ENCODE measurements around the gene ELF5.

Gene ELF5

DNA sequence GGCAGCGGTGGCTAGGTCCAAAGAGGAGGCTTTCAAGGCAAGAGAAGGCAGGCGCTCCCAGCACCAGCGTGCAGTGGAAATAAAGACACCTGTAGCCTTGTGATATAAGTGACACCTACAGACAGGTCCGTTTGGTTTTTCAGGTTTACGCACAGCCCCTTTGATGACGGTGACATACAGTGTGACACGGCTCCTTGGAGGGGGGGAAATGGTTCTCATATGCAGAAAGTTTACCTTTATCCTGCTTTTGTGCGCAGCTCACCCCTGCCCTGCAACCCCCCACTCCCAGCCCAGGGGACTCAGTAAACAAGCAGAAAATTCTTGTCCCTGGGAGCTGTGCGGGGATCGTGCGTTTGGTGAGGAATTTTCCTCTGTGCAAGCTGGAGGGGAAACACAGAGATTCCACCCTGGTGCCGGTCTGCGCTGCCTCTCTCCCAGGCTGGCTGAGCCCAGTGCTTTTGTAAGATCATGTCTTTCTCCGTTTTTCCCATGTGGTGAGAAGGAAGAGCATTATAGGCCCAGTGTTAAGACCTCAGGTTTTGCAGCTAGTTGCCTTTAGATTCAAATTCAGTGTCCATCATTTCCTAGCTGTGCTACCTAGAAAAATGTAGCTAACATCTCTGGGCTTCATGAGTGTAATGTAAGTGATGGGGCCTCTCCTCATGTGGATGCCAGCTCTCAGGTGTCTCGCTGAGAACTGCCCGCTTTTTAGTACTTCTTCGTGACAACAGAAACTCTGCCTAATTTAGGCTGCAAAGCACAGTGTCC, at the start of gene ELF5:
TSS of gene ELF5 (minus strand) at position 113 of the 768 bp plus-strand sequence. CDS start 8,045 bp downstream, outside the sequence.
- Mint-ChIP-seq H3K36me3 (no peaks in the 10 kb centered on the region), H3K27me3 (no peaks in the 10 kb centered on the region), H3K4me1 (no peaks in the 10 kb centered on the region), H3K9me3 (no peaks in the 10 kb centered on the region), H3K4me3 (no peak within 1 kb of the TSS), H3K27ac (no peak within 1 kb of the TSS)
- DNase-seq: no peak
- CTCF ChIA-PET: interaction anchor here (0.7 to 1.9 kb wide), 13 partner anchors 11 to 1675 kb away, joined by 3 to 8 read pairs (median 3); no protein-coding TSS in a partner anchor

DNA sequence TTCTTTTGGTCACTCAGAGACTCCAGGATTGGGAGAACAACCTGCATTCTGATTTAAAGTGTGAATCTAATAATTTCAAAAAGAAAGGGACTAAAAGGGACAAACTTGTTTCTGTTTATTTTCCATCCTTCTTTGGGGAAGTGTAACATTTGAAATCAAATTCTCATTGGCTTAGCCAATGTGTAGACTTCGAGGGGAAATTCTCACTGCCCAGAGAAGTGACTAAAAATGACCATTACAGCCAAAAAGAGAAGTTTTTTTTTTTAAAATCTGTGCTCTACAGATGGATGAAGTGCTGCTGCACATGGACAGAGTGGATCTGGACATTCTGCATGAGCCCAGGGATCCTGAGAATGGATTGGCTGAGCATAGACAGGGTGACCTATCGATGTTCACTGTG, 49.4 kb upstream of the ELF5 start:
- peaks cover 40% of the 10 kb centered on the region for H3K27me3 Mint-ChIP-seq
- no peak overlapping the region for H3K4me3 Mint-ChIP-seq
- CTCF ChIA-PET: interaction anchor here (0.6 to 1.2 kb wide), 2 partner anchors 297 to 321 kb away, joined by 3 read pairs; no protein-coding TSS in a partner anchor
- no peaks in the 10 kb centered on the region for H3K36me3 Mint-ChIP-seq
- DNase-seq: no peak
- no peaks in the 10 kb centered on the region for H3K9me3 Mint-ChIP-seq
- H3K27ac Mint-ChIP-seq: no peak overlapping the region
- H3K4me1 Mint-ChIP-seq: no peaks in the 10 kb centered on the region

DNA sequence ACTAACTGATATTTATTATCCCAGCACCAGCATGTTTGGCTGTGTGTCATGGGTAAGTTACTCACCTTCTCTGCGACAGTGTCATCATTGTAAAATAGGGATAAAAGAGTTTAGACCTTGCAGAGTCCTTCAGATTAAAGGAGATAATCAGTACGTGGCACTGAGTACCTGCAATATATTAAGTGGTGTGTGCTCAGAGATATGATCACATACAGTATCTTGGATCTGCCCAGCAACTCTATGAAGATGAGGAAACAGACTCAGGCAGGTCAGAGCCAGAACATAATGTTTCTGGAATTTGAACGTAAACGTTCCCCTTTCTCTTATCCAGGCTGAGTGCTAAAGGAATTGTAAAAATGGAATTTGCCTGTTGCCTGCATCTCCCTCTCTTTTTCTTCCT, 46.9 kb upstream of the ELF5 start:
- CTCF ChIA-PET: no interaction called here
- Mint-ChIP-seq H3K27me3 (peaks cover 36% of the 10 kb centered on the region), H3K27ac (no peak overlapping the region)

DNA sequence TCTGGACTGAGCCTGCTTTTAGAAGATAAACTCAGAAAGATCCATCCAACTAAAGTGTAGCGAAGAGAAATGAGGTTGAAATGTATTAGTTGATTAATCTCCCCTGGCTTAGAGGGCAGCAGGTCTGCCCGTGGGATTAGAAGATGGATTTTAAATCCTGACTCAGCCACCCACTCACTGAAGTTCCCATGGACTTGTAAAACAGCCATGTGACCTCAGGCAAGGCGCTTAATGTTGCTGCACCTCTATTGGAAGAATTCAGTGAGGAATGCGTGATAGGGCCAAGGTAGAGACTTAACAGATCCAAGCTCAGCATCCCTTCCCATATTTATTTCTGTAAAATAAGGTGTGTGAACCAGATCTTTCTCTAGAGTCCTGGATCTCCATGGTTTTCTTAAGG, 45.1 kb upstream of the ELF5 start:
- no peak overlapping the region for H3K27ac Mint-ChIP-seq
- DNase-seq: no peak
- no peaks in the 10 kb centered on the region for H3K9me3 Mint-ChIP-seq
- peaks cover 22% of the 10 kb centered on the region for H3K27me3 Mint-ChIP-seq
- no peak overlapping the region for H3K4me3 Mint-ChIP-seq
- CTCF ChIA-PET: interaction anchor here (1.0 kb wide), 1 partner anchor 46 kb away, joined by 3 read pairs; no protein-coding TSS in a partner anchor
- H3K36me3 Mint-ChIP-seq: no peaks in the 10 kb centered on the region
- no peaks in the 10 kb centered on the region for H3K4me1 Mint-ChIP-seq

More for the DNA sequence above, 46.9 kb upstream of the ELF5 start:
- Mint-ChIP-seq H3K9me3 (no peaks in the 10 kb centered on the region), H3K4me1 (no peaks in the 10 kb centered on the region), H3K36me3 (no peaks in the 10 kb centered on the region), H3K4me3 (no peak overlapping the region)
- no peak for DNase-seq

DNA sequence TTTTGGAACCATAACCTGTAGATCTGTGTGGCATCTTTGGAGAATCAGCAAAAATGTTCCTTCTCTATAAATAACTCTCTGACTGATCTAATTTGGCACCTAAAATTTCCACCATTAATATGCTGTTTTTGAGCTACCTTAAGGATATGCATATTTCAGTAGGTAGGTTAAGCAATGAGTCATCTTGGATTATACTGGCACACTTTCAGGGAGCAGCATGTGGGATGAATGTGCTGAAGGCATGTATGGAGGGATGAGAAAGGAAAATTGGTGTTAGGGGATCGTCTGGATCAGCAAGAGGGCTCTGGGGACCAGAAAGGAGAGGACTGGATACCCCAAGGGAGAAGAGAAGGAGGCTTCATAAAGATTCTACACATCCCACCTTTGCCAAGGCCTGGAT, 44.6 kb upstream of the ELF5 start:
- no peak overlapping the region for H3K27ac Mint-ChIP-seq

DNA sequence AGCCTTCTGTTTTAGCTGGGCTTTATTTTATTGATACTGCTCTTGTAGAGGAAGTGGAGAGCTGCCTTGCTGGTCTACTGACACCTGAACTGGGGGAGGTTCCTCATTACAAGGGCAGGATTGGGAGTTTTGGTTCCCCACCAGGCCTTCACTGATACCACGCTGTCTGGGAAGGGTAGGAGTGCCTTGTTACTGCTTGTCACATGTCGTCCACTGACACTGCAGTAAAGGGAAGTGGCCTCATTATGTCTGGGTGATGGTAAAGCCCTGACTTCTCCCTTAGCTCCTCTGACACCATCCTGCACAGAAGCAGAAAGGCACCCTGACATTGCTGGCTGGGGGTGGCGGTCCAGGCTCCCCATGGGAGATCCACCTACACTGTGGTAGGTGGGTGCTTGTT, 38.7 kb upstream of the ELF5 start:
- Mint-ChIP-seq H3K4me3 (no peak overlapping the region), H3K36me3 (no peaks in the 10 kb centered on the region), H3K27ac (no peak overlapping the region), H3K9me3 (no peaks in the 10 kb centered on the region), H3K27me3 (peaks cover 19% of the 10 kb centered on the region), H3K4me1 (no peaks in the 10 kb centered on the region)
- no peak for DNase-seq
- CTCF ChIA-PET: no interaction called here

More for the DNA sequence above, 44.6 kb upstream of the ELF5 start:
- Mint-ChIP-seq H3K4me3 (no peak overlapping the region), H3K27me3 (peaks cover 17% of the 10 kb centered on the region), H3K36me3 (no peaks in the 10 kb centered on the region), H3K9me3 (no peaks in the 10 kb centered on the region), H3K4me1 (no peaks in the 10 kb centered on the region)
- DNase-seq: no peak
- CTCF ChIA-PET: interaction anchor here (1.0 kb wide), 1 partner anchor 46 kb away, joined by 3 read pairs; no protein-coding TSS in a partner anchor

DNA sequence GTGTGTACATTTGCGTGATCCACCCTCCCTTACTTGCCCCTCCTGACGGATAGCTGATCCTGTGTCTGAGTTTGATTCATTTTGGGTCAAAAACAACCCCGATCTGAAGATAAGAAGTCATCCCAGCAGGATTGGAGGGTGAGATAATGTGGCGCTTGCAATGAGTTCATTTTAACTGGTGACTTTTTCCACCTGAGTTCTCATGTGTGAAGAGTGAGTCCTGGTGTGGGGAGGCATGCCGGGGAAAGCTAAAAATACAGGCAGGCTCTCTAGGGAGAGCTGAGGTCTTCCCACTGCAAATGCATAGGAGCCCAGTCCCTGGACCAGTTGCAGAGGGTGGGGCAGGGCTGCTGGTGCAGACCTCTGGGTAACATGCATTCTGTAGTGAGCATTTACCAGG, 35.7 kb upstream of the ELF5 start:
- no peaks in the 10 kb centered on the region for H3K4me1 Mint-ChIP-seq
- no peaks in the 10 kb centered on the region for H3K36me3 Mint-ChIP-seq
- no peaks in the 10 kb centered on the region for H3K9me3 Mint-ChIP-seq
- DNase-seq: no peak
- peaks cover 23% of the 10 kb centered on the region for H3K27me3 Mint-ChIP-seq
- CTCF ChIA-PET: no interaction called here
- no peak overlapping the region for H3K27ac Mint-ChIP-seq
- H3K4me3 Mint-ChIP-seq: no peak overlapping the region

DNA sequence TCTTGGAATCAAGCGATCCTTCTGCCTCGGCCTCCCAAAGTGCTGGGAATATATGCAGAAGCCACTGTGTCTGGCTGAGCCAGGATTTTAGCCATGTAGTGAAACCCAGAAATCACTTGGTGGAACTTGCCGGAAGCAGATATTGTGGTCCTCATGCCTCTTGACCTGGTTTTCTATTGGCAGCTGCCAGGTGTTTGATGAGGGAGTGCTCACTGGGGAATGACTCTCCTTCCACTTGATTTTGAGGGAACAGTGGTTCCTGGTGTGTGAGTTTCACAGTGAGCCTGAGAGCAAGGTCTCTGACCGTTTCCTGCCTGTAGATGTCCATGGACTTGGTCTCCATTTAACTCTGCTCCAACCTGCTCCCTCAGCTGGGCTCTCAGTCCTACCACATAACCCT, 34.7 kb upstream of the ELF5 start:
- no peaks in the 10 kb centered on the region for H3K36me3 Mint-ChIP-seq
- no peak for DNase-seq
- no peak overlapping the region for H3K27ac Mint-ChIP-seq
- no peaks in the 10 kb centered on the region for H3K4me1 Mint-ChIP-seq
- no peaks in the 10 kb centered on the region for H3K9me3 Mint-ChIP-seq
- CTCF ChIA-PET: no interaction called here
- no peak overlapping the region for H3K4me3 Mint-ChIP-seq
- H3K27me3 Mint-ChIP-seq: peaks cover 23% of the 10 kb centered on the region

DNA sequence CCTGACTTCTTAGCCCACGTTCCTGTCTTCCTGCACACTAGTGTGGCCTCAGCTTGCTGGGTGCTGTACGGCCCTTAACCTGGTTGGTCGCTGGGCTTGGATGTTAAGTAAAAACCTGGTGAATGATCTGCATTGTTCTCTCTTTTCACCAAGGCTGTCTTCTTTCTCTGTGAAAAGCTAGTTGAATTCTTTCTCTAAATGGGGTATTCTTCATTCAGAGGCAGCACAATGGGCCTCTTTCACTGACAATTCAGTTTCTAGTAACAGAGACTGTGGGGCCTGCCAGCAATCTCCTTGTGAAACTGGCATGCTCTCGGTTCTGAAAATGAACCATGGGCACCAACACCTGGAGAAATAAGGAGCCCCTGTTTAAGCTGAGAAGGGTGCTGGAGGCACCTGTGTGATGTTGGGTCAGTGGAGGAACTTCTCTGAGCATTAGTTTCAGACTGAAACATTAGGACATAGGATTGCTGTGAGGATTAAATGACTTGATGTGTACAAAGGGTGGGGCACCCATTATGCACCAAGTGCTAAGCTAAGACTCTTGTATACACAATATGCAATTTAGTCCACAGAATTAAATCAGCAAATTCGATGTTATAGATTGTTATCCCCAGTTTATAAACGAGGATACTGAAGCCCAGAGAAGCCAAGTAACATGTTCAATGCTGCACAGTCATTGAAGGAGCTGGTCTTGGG, 33.1 kb upstream of the ELF5 start:
- Mint-ChIP-seq H3K4me3 (no peak overlapping the region), H3K9me3 (no peaks in the 10 kb centered on the region), H3K27me3 (peaks cover 17% of the 10 kb centered on the region), H3K36me3 (no peaks in the 10 kb centered on the region), H3K27ac (no peak overlapping the region), H3K4me1 (no peaks in the 10 kb centered on the region)
- CTCF ChIA-PET: interaction anchor here (0.7 kb wide), 1 partner anchor 54 kb away, joined by 3 read pairs; no protein-coding TSS in a partner anchor
- no peak for DNase-seq

DNA sequence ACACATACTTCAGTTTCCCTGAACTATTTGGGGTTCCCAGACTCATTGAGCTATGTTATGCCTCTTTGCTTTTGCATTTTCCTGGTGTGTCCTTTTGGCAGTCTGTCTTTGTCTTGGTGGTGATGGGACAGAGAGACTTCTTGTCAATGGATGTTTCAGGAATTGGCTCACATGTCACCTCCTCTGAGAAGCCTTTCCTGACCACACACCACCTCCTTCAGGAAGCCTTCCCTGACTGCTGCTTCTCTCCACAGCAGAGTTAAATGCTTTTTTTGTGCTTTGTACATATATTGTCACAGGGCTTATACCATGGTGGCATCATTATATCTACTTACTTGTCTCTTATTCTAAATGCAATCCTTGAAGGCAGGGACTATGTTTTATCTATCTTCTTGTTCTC, 28.5 kb upstream of the ELF5 start:
- no peak overlapping the region for H3K4me3 Mint-ChIP-seq
- no peaks in the 10 kb centered on the region for H3K4me1 Mint-ChIP-seq
- no peak for DNase-seq
- H3K9me3 Mint-ChIP-seq: no peaks in the 10 kb centered on the region
- CTCF ChIA-PET: no interaction called here
- no peaks in the 10 kb centered on the region for H3K36me3 Mint-ChIP-seq
- peaks cover 44% of the 10 kb centered on the region for H3K27me3 Mint-ChIP-seq
- no peak overlapping the region for H3K27ac Mint-ChIP-seq

DNA sequence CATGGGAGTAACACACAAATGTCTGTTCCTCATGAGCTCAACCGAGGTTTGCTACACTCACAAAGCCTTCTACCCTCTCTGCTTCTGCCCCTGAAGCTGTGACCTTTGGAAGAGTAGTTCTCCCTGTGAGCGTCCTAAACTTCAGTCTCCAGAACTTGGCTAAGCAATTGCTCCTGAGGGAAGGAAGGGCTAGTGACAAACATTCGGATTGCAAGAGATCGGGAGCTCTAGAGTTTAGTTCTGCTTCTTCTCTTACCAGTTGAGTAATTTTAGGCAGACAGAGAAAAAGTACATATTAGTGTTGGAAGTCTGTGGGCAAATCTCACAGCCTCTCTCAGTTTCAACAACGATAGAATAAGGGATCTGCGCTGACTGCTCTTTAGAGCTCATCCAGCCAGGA, 27.3 kb upstream of the ELF5 start:
- H3K27me3 Mint-ChIP-seq: peaks cover 48% of the 10 kb centered on the region
- H3K4me1 Mint-ChIP-seq: no peaks in the 10 kb centered on the region
- no peaks in the 10 kb centered on the region for H3K36me3 Mint-ChIP-seq
- CTCF ChIA-PET: no interaction called here
- H3K4me3 Mint-ChIP-seq: no peak overlapping the region
- no peaks in the 10 kb centered on the region for H3K9me3 Mint-ChIP-seq
- DNase-seq: no peak
- H3K27ac Mint-ChIP-seq: no peak overlapping the region

DNA sequence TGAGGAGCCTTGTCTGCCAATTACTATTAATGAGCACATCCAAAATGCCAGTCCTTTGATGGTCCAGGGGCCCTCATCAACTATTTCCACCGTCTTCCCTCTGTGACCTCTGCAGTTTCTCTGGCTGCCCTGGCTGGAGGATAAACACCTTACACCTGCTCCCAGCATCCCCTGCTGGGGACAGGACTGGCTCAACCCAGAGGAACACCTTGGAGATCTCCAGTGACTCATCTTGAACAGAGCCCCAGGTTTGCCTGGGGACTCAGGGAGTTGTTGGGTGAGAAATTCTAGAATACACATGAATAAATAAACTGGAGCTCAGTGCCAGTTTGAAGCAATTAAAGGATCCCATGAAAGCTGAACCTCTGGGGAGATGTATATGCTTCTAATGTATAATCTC, 24.0 kb upstream of the ELF5 start:
- CTCF ChIA-PET: interaction anchor here (0.7 kb wide), 1 partner anchor 1694 kb away, joined by 4 read pairs; no protein-coding TSS in a partner anchor
- H3K4me3 Mint-ChIP-seq: no peak overlapping the region
- H3K9me3 Mint-ChIP-seq: peaks cover 3% of the 10 kb centered on the region
- no peak overlapping the region for H3K27ac Mint-ChIP-seq
- H3K36me3 Mint-ChIP-seq: no peaks in the 10 kb centered on the region
- no peak for DNase-seq
- H3K4me1 Mint-ChIP-seq: no peaks in the 10 kb centered on the region
- peaks cover 40% of the 10 kb centered on the region for H3K27me3 Mint-ChIP-seq

DNA sequence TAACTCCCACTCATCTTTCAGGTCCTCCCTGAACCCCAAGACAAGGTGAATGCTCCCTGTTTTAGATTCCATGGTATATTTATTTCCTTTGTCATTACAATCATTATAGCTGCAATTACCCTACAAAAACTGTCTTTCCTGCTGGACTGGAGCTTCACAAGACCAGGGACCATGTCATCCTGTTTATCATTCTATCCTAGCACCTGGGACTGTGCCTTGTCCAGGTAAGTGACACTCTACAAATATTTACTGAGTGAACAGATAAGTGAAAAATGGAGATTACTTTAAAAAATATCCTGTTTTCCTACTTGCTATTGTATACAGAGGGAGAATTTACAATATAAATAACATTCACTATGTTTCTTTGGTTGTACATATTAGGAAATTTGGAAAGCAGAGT, 22.5 kb upstream of the ELF5 start:
- no peak for DNase-seq
- Mint-ChIP-seq H3K4me3 (no peak overlapping the region), H3K4me1 (no peaks in the 10 kb centered on the region), H3K27me3 (peaks cover 34% of the 10 kb centered on the region), H3K27ac (no peak overlapping the region), H3K36me3 (no peaks in the 10 kb centered on the region), H3K9me3 (peaks cover 3% of the 10 kb centered on the region)
- CTCF ChIA-PET: interaction anchor here (0.6 kb wide), 1 partner anchor 201 kb away, joined by 5 read pairs; no protein-coding TSS in a partner anchor

DNA sequence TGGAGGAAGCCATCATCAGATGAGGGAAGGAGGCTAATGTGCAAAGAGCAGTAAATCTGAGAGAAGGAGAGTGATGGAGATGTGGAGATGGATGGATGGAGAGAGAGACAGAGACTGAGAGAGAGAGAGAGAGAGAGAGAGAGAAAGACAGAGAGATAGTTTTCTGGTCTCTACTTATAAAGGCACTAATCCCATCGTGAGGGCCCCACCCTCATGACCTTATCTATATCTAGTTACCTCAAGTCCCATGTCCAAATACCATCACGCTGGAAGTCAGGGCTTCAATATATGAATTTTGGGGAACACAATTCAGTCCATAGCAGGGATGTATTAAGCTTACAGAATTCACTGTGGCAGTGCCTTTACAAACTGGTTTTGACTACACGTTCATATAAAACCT, 21.2 kb upstream of the ELF5 start:
- peak overlapping the region; percentile 60 for H3K27ac Mint-ChIP-seq
- no peak for DNase-seq
- peaks cover 22% of the 10 kb centered on the region for H3K27me3 Mint-ChIP-seq
- H3K4me3 Mint-ChIP-seq: no peak overlapping the region
- no peaks in the 10 kb centered on the region for H3K36me3 Mint-ChIP-seq
- peaks cover 3% of the 10 kb centered on the region for H3K9me3 Mint-ChIP-seq
- CTCF ChIA-PET: no interaction called here
- no peaks in the 10 kb centered on the region for H3K4me1 Mint-ChIP-seq

DNA sequence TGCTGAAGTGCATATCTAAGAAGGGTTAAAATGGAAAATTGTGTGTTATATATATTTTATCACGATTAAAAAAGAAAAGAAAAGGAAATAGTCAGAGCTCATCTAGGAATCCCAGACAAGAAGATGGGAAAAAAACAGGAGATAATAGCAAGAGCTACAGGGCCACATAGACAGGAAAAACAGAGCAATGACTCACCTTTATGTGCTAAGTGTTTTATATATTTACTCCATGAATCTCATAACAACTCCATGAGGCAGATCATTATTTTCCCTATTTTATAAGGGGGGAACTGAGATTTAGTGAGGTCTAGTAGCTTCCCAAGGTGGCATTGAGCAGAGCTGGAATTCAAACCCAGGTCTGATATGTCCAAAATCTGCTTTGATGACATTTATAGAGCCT, 18.1 kb upstream of the ELF5 start:
- CTCF ChIA-PET: interaction anchor here (1.7 kb wide), 1 partner anchor 19 kb away, joined by 3 read pairs; no protein-coding TSS in a partner anchor
- Mint-ChIP-seq H3K27me3 (no peaks in the 10 kb centered on the region), H3K9me3 (peaks cover 3% of the 10 kb centered on the region), H3K4me3 (no peak overlapping the region), H3K4me1 (no peaks in the 10 kb centered on the region), H3K27ac (no peak overlapping the region), H3K36me3 (no peaks in the 10 kb centered on the region)
- no peak for DNase-seq

All from activated naive CD4-positive, alpha-beta T cell treated with anti-CD3 and anti-CD28 coated beads, Interleukin-2, amount 10 ng/mL, durations not matched to agents 7 days and 5 days (primary cell).